Measurements from ENCODE around the gene PDSS2.

GRCh38 chr6:107328081-107328480 lies 131.3 kb downstream of the PDSS2 start:
- no peak for TF ChIP-seq CTCF (IDR thresholded peaks at IDR 0.05)
- TF ChIP-seq REST (IDR thresholded peaks at IDR 0.05; ENCODE audit: insufficient read depth in 1 of 2, low read depth in 2 of 2, low read length in 1 of 2), result no peak
- no peak for TF ChIP-seq POLR2AphosphoS5 (IDR thresholded peaks at IDR 0.05; ENCODE audit: low read depth, low read length)
- no peak for TF ChIP-seq TCF7L2 (IDR thresholded peaks at IDR 0.05; ENCODE audit: low read depth, low read length)
- TF ChIP-seq SIN3A (IDR thresholded peaks at IDR 0.05; ENCODE audit: borderline replicate concordance, insufficient read depth, low read depth, low read length), result no peak

Measured in Panc1 (cell line).